ENCODE results near the gene WFS1.

The WFS1 gene

GRCh38 chr4:6294705-6295421, 25.2 kb downstream of the WFS1 start:
- Histone ChIP-seq H3K4me3 (no peak overlapping the region), H4K20me1 (no peaks in the 10 kb centered on the region), H3K27ac (no peak overlapping the region), H3K9me3 (no peaks in the 10 kb centered on the region), H3K27me3 (no peaks in the 10 kb centered on the region), H3K4me1 (peaks cover 55% of the 10 kb centered on the region), H3K9ac (no peak overlapping the region), H3K4me2 (no peak overlapping the region), H3K36me3 (peaks cover 63% of the 10 kb centered on the region)
- TF ChIP-seq Cebpa-rat (IDR thresholded peaks at IDR 0.05) = no peak

GRCh38 chr4:6295495-6295894, 25.8 kb downstream of the WFS1 start:
- H3K4me1 ChIP-seq = peaks cover 54% of the 10 kb centered on the region
- no peak overlapping the region for H3K27ac ChIP-seq
- H3K9ac ChIP-seq = no peak overlapping the region
- no peak for TF ChIP-seq Cebpa-rat (IDR thresholded peaks at IDR 0.05)
- H3K4me3 ChIP-seq = no peak overlapping the region
- H4K20me1 ChIP-seq = no peaks in the 10 kb centered on the region
- H3K4me2 ChIP-seq = no peak overlapping the region
- no peaks in the 10 kb centered on the region for H3K9me3 ChIP-seq
- peaks cover 67% of the 10 kb centered on the region for H3K36me3 ChIP-seq
- H3K27me3 ChIP-seq = no peaks in the 10 kb centered on the region

- Histone ChIP-seq H3K9me3 (no peaks in the 10 kb centered on the region; the same call in 1 of the 2 replicates), H3K36me3 (peaks cover 67% of the 10 kb centered on the region), H3K4me1 (peaks cover 52% of the 10 kb centered on the region), H3K9ac (no peak overlapping the region), H3K4me3 (no peak overlapping the region), H3K27me3 (no peaks in the 10 kb centered on the region), H3K27ac (no peak overlapping the region), H4K20me1 (no peaks in the 10 kb centered on the region), H3K4me2 (no peak overlapping the region)
- TF ChIP-seq Cebpa-rat (IDR thresholded peaks at IDR 0.05) = no peak
These were observed 26.4 kb downstream of the WFS1 start for GRCh38 chr4:6296026-6296425.

- H3K4me3 ChIP-seq = no peak overlapping the region
- no peak for TF ChIP-seq Cebpa-rat (IDR thresholded peaks at IDR 0.05)
- H3K4me1 ChIP-seq = peaks cover 54% of the 10 kb centered on the region
- peak overlapping the region; percentile 72 for H3K27ac ChIP-seq
- H3K9me3 ChIP-seq = no peaks in the 10 kb centered on the region; the same call in 1 of the 2 replicates
- no peaks in the 10 kb centered on the region for H3K27me3 ChIP-seq
- H3K36me3 ChIP-seq = peaks cover 69% of the 10 kb centered on the region
- H3K4me2 ChIP-seq = peak overlapping the region; percentile 83
- H3K9ac ChIP-seq = no peak overlapping the region
- no peaks in the 10 kb centered on the region for H4K20me1 ChIP-seq
These were observed 27.7 kb downstream of the WFS1 start for GRCh38 chr4:6297266-6297815.

GRCh38 chr4:6298035-6298434, 28.4 kb downstream of the WFS1 start:
- Histone ChIP-seq H3K4me3 (no peak overlapping the region), H3K27me3 (no peaks in the 10 kb centered on the region)

GRCh38 chr4:6298852-6299251, 29.2 kb downstream of the WFS1 start:
- Histone ChIP-seq H3K9ac (no peak overlapping the region), H3K4me2 (peak overlapping the region; percentile 83)

More at GRCh38 chr4:6298035-6298434, 28.4 kb downstream of the WFS1 start:
- Histone ChIP-seq H3K36me3 (peaks cover 67% of the 10 kb centered on the region), H3K4me1 (peaks cover 54% of the 10 kb centered on the region), H3K4me2 (peak overlapping the region; percentile 83), H3K27ac (peak overlapping the region; percentile 72), H3K9ac (no peak overlapping the region), H4K20me1 (no peaks in the 10 kb centered on the region), H3K9me3 (no peaks in the 10 kb centered on the region; the same call in 1 of the 2 replicates)
- no peak for TF ChIP-seq Cebpa-rat (IDR thresholded peaks at IDR 0.05)

GRCh38 chr4:6299875-6300274, 30.2 kb downstream of the WFS1 start:
- Histone ChIP-seq H3K4me3 (no peak overlapping the region), H3K4me2 (no peak overlapping the region), H3K36me3 (peaks cover 50% of the 10 kb centered on the region), H3K27me3 (no peaks in the 10 kb centered on the region), H3K9ac (no peak overlapping the region), H3K27ac (no peak overlapping the region), H3K4me1 (peaks cover 68% of the 10 kb centered on the region), H4K20me1 (no peaks in the 10 kb centered on the region), H3K9me3 (no peaks in the 10 kb centered on the region; the same call in 1 of the 2 replicates)
- no peak for TF ChIP-seq Cebpa-rat (IDR thresholded peaks at IDR 0.05)

More at GRCh38 chr4:6298852-6299251, 29.2 kb downstream of the WFS1 start:
- Histone ChIP-seq H4K20me1 (no peaks in the 10 kb centered on the region), H3K27me3 (no peaks in the 10 kb centered on the region), H3K4me1 (peaks cover 59% of the 10 kb centered on the region), H3K9me3 (no peaks in the 10 kb centered on the region; the same call in 1 of the 2 replicates), H3K4me3 (no peak overlapping the region), H3K27ac (peak overlapping the region; percentile 72), H3K36me3 (peaks cover 59% of the 10 kb centered on the region)
- TF ChIP-seq Cebpa-rat (IDR thresholded peaks at IDR 0.05) = no peak

GRCh38 chr4:6300359-6300758, 30.7 kb downstream of the WFS1 start:
- Histone ChIP-seq H3K4me3 (no peak overlapping the region), H3K9ac (no peak overlapping the region), H3K27me3 (no peaks in the 10 kb centered on the region; the same call in 1 of the 2 replicates), H4K20me1 (no peaks in the 10 kb centered on the region), H3K27ac (no peak overlapping the region), H3K9me3 (no peaks in the 10 kb centered on the region; the same call in 1 of the 2 replicates), H3K36me3 (peaks cover 45% of the 10 kb centered on the region), H3K4me1 (peaks cover 68% of the 10 kb centered on the region), H3K4me2 (no peak overlapping the region)
- TF ChIP-seq Cebpa-rat (IDR thresholded peaks at IDR 0.05) = no peak

GRCh38 chr4:6301051-6301731, 31.5 kb downstream of the WFS1 start:
- Histone ChIP-seq H3K4me3 (no peak overlapping the region), H4K20me1 (no peaks in the 10 kb centered on the region), H3K27ac (no peak overlapping the region), H3K36me3 (peaks cover 36% of the 10 kb centered on the region), H3K9ac (no peak overlapping the region), H3K27me3 (peaks cover 3% of the 10 kb centered on the region; the same call in 1 of the 2 replicates), H3K4me1 (peaks cover 70% of the 10 kb centered on the region), H3K9me3 (no peaks in the 10 kb centered on the region; the same call in 1 of the 2 replicates), H3K4me2 (peak overlapping the region; percentile 84)
- TF ChIP-seq Cebpa-rat (IDR thresholded peaks at IDR 0.05) = no peak
